WTC11 (cell line): ENCODE measurements around the gene LIMS2. TPM values are rescaled to one million over a fixed set of nuclear protein-coding genes. Genes with fewer than 3 reads are reported as not detected.

Source experiments
- ATAC-seq: fragments of 200-7000 bp; cut with Tn5 transposase; 2 replicates; pipeline ENCODE4 v1.10.0; 2021; ENCODE audit warnings: mild to moderate bottlenecking, moderate library complexity
- CTCF ChIA-PET: fragments of 300-600 bp; sonication (Branson Sonifier 250); formaldehyde crosslinking; loops from one replicate; lab custom pipeline; 2021; ENCODE audit warnings: antibody characterized with exemption; lab: Charles Lee
- POLR2A ChIA-PET: fragments of 350-600 bp; sonication (Branson Sonifier 250); formaldehyde crosslinking; loops from one replicate; lab custom pipeline; 2021; ENCODE audit warnings: antibody characterized with exemption; lab: Charles Lee
- DNase-seq: peaks from one replicate; pipeline ENCODE4 v3.0.0; 2021; ENCODE audit warnings: low spot score
- H3K27ac Mint-ChIP-seq: 2 replicates; pipeline ENCODE4 v1.8.0; 2021; ENCODE audit warnings: mixed read lengths
- H3K27me3 Mint-ChIP-seq: 2 replicates; pipeline ENCODE4 v1.8.0; 2021; ENCODE audit warnings: low read depth, mild to moderate bottlenecking, moderate library complexity, mixed read lengths
- H3K36me3 Mint-ChIP-seq: 2 replicates; pipeline ENCODE4 v1.8.0; 2021; ENCODE audit warnings: mixed read lengths
- H3K4me1 Mint-ChIP-seq: 2 replicates; pipeline ENCODE4 v1.8.0; 2022; ENCODE audit warnings: mixed read lengths
- H3K4me3 Mint-ChIP-seq: 2 replicates; pipeline ENCODE4 v1.8.0; 2021; ENCODE audit warnings: mild to moderate bottlenecking, moderate library complexity, mixed read lengths
- H3K9me3 Mint-ChIP-seq: 2 replicates; pipeline ENCODE4 v1.8.0; 2021; ENCODE audit warnings: mixed read lengths
- ATF1 ChIP-seq: sonication (generic); formaldehyde crosslinking; IDR thresholded peaks from 2 replicates; pipeline ENCODE4 v1.8.1; 2023; ENCODE audit warnings: mild to moderate bottlenecking, moderate library complexity, missing genetic modification reagents
- CREB1 ChIP-seq: sonication (generic); formaldehyde crosslinking; IDR thresholded peaks from 2 replicates; pipeline ENCODE4 v1.8.0; 2023; ENCODE audit warnings: mild to moderate bottlenecking, missing genetic modification reagents
- EMX1 ChIP-seq: fragments of 250-450 bp; sonication (Bioruptor Pico); IDR thresholded peaks from 2 replicates; pipeline ENCODE4 v1.8.0; 2021; ENCODE audit warnings: mild to moderate bottlenecking
- FOXP1 ChIP-seq: sonication (generic); formaldehyde crosslinking; IDR thresholded peaks from 2 replicates; pipeline ENCODE4 v1.8.0; 2022; ENCODE audit warnings: missing genetic modification reagents, mild to moderate bottlenecking, moderate library complexity, borderline replicate concordance
- GTF2I ChIP-seq: fragments of 250-450 bp; sonication (Bioruptor Pico); conservative IDR thresholded peaks from 2 replicates; pipeline ENCODE4 v1.4.0; 2021; ENCODE audit warnings: mild to moderate bottlenecking
- IRF2 ChIP-seq: sonication (generic); formaldehyde crosslinking; IDR thresholded peaks from 2 replicates; pipeline ENCODE4 v1.8.0; 2022; ENCODE audit warnings: low read depth, missing genetic modification reagents, borderline replicate concordance
- JAZF1 ChIP-seq: fragments of 250-450 bp; sonication (Bioruptor Pico); IDR thresholded peaks from 2 replicates; pipeline ENCODE4 v1.9.0; 2021; ENCODE audit warnings: moderate library complexity, mild to moderate bottlenecking, inconsistent platforms
- NFATC4 ChIP-seq: fragments of 250-450 bp; sonication (Bioruptor Pico); IDR thresholded peaks from 2 replicates; pipeline ENCODE4 v1.9.0; 2021; ENCODE audit warnings: mild to moderate bottlenecking
- NFYB ChIP-seq: sonication (generic); formaldehyde crosslinking; conservative IDR thresholded peaks from 2 replicates; pipeline ENCODE4 v1.8.0; 2022; ENCODE audit warnings: low read depth, missing genetic modification reagents
- NR1H2 ChIP-seq: sonication (generic); formaldehyde crosslinking; IDR thresholded peaks from 2 replicates; pipeline ENCODE4 v1.9.0; 2021; ENCODE audit warnings: mild to moderate bottlenecking, moderate library complexity, missing genetic modification reagents
- OVOL2 ChIP-seq: fragments of 250-450 bp; sonication (Bioruptor Pico); IDR thresholded peaks from 2 replicates; pipeline ENCODE4 v1.9.0; 2021; ENCODE audit warnings: mild to moderate bottlenecking, borderline replicate concordance
- PRRX2 ChIP-seq: fragments of 250-450 bp; sonication (Bioruptor Pico); IDR thresholded peaks from 2 replicates; pipeline ENCODE4 v1.8.0; 2021; ENCODE audit warnings: mild to moderate bottlenecking
- RORB ChIP-seq: fragments of 250-450 bp; sonication (Bioruptor Pico); IDR thresholded peaks from 2 replicates; pipeline ENCODE4 v1.9.0; 2021; ENCODE audit warnings: mild to moderate bottlenecking
- TEAD4 ChIP-seq: sonication (generic); formaldehyde crosslinking; IDR thresholded peaks from 2 replicates; pipeline ENCODE4 v1.8.0; 2022; ENCODE audit warnings: mild to moderate bottlenecking, missing genetic modification reagents
- TP53 ChIP-seq: sonication (generic); formaldehyde crosslinking; IDR thresholded peaks from 2 replicates; pipeline ENCODE4 v1.8.1; 2023; ENCODE audit warnings: mild to moderate bottlenecking, missing genetic modification reagents
- ZNF671 ChIP-seq: fragments of 250-450 bp; sonication (Bioruptor Pico); IDR thresholded peaks from 2 replicates; pipeline ENCODE4 v1.8.0; 2021; ENCODE audit warnings: mild to moderate bottlenecking
- total RNA-seq: library from RNA; stranded (reverse); gene quantifications from 3 replicates; pipeline ENCODE4 v1.2.3, GENCODE V29; 2021
- TF ChIP-seq, protein P1 (sequence below): sonication (generic); formaldehyde crosslinking; conservative IDR thresholded peaks from 2 replicates; pipeline ENCODE4 v1.8.1; 2022; ENCODE audit warnings: mild to moderate bottlenecking, missing genetic modification reagents
- TF ChIP-seq, protein P2 (sequence below): fragments of 250-450 bp; sonication (Bioruptor Pico); IDR thresholded peaks from 2 replicates; pipeline ENCODE4 v1.9.0; 2021; ENCODE audit warnings: mild to moderate bottlenecking
- TF ChIP-seq, protein P3 (sequence below): sonication (generic); formaldehyde crosslinking; IDR thresholded peaks from 2 replicates; pipeline ENCODE4 v1.8.1; 2022; ENCODE audit warnings: mild to moderate bottlenecking, moderate library complexity, missing genetic modification reagents
- TF ChIP-seq, protein P4 (sequence below): sonication (generic); formaldehyde crosslinking; IDR thresholded peaks from 2 replicates; pipeline ENCODE4 v1.8.0; 2022; ENCODE audit warnings: missing genetic modification reagents
- TF ChIP-seq, protein P5 (sequence below): sonication (generic); formaldehyde crosslinking; IDR thresholded peaks from 2 replicates; pipeline ENCODE4 v1.8.0; 2022; ENCODE audit warnings: mild to moderate bottlenecking, missing genetic modification reagents

The LIMS2 gene
- total RNA-seq, 1 experiment from 2014 or later: 2.4 TPM

DNA sequence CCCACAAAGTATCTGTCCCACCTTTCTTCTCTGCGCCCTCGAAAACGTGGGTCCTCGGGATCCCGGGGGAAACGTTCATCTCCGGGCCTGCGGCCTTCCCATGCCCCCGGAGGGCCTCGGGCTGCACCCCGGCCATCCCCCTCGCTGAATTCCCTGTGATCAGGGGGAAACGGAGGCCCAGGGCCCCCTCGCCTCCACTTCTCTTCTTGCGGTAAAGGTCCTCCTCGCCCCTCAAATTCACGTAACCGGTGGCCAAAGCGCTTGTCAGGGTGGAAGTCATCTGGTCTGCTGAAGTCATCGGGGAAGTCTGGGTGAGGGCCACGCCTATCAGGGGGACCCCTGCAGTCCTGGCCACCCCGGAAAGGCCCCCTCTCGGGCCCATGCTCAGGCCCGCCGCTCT is 38.2 kb upstream of the LIMS2 start:
- no peak for DNase-seq
- POLR2A ChIA-PET: no interaction called here
- CTCF ChIA-PET: interaction anchor here (1.1 kb wide), 1 partner anchor 122 kb away, joined by 3 read pairs; no protein-coding TSS in a partner anchor
- H3K27me3 Mint-ChIP-seq: no peaks in the 10 kb centered on the region
- TF ChIP-seq TP53 (CRISPR knock-in tag) (no peak), RORB (CRISPR knock-in tag) (no peak), EMX1 (no peak), ZNF671 (CRISPR knock-in tag) (no peak), TEAD4 (CRISPR knock-in tag) (no peak), NR1H2 (no peak), CREB1 (no peak), IRF2 (CRISPR knock-in tag) (no peak), NFYB (CRISPR knock-in tag) (no peak), FOXP1 (CRISPR knock-in tag) (no peak), JAZF1 (no peak), ATF1 (CRISPR knock-in tag) (no peak)
- TF ChIP-seq, protein P1, sequence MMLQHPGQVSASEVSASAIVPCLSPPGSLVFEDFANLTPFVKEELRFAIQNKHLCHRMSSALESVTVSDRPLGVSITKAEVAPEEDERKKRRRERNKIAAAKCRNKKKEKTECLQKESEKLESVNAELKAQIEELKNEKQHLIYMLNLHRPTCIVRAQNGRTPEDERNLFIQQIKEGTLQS (CRISPR knock-in tag): no peak
- TF ChIP-seq, protein P2, sequence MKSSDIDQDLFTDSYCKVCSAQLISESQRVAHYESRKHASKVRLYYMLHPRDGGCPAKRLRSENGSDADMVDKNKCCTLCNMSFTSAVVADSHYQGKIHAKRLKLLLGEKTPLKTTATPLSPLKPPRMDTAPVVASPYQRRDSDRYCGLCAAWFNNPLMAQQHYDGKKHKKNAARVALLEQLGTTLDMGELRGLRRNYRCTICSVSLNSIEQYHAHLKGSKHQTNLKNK (CRISPR knock-in tag): no peak
- TF ChIP-seq, all 79 proteins: peak for 0
- Mint-ChIP-seq H3K4me3 (no peak overlapping the region), H3K4me1 (peaks cover 4% of the 10 kb centered on the region), H3K36me3 (peaks cover 38% of the 10 kb centered on the region), H3K9me3 (no peaks in the 10 kb centered on the region), H3K27ac (no peak overlapping the region)
- ATAC-seq: no peak

DNA sequence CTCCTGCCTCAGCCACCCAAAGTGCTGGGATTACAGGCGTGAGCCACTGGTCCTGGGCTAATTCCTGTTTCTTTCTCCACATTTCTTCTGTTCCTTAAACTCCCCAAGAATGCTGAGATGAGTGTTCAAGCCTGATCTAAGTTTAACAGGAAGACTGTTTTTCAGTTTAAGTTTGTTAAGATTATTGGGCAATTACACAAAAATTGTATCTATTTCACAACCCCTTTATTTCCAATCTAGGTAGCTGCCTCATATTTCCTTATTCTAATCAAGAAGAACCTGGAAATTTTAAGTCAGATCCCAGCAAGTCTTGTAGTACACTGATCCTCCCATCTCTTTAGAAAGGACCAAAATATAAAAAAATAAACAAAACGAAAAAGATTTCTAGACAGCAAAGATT is 37.7 kb upstream of the LIMS2 start:
- no peak for ATAC-seq

More for the DNA sequence above, 37.7 kb upstream of the LIMS2 start:
- H3K36me3 Mint-ChIP-seq: peaks cover 37% of the 10 kb centered on the region
- H3K9me3 Mint-ChIP-seq: no peaks in the 10 kb centered on the region
- H3K4me3 Mint-ChIP-seq: no peak overlapping the region
- H3K27ac Mint-ChIP-seq: no peak overlapping the region
- POLR2A ChIA-PET: no interaction called here
- H3K27me3 Mint-ChIP-seq: no peaks in the 10 kb centered on the region
- CTCF ChIA-PET: no interaction called here
- no peak for TF ChIP-seq NFATC4 (CRISPR knock-in tag)
- TF ChIP-seq ZNF671 (CRISPR knock-in tag): no peak
- TF ChIP-seq, protein P3, sequence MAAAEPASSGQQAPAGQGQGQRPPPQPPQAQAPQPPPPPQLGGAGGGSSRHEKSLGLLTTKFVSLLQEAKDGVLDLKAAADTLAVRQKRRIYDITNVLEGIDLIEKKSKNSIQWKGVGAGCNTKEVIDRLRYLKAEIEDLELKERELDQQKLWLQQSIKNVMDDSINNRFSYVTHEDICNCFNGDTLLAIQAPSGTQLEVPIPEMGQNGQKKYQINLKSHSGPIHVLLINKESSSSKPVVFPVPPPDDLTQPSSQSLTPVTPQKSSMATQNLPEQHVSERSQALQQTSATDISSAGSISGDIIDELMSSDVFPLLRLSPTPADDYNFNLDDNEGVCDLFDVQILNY (CRISPR knock-in tag): no peak
- TF ChIP-seq GTF2I: no peak
- no peak for TF ChIP-seq PRRX2 (CRISPR knock-in tag)
- TF ChIP-seq, protein P4, sequence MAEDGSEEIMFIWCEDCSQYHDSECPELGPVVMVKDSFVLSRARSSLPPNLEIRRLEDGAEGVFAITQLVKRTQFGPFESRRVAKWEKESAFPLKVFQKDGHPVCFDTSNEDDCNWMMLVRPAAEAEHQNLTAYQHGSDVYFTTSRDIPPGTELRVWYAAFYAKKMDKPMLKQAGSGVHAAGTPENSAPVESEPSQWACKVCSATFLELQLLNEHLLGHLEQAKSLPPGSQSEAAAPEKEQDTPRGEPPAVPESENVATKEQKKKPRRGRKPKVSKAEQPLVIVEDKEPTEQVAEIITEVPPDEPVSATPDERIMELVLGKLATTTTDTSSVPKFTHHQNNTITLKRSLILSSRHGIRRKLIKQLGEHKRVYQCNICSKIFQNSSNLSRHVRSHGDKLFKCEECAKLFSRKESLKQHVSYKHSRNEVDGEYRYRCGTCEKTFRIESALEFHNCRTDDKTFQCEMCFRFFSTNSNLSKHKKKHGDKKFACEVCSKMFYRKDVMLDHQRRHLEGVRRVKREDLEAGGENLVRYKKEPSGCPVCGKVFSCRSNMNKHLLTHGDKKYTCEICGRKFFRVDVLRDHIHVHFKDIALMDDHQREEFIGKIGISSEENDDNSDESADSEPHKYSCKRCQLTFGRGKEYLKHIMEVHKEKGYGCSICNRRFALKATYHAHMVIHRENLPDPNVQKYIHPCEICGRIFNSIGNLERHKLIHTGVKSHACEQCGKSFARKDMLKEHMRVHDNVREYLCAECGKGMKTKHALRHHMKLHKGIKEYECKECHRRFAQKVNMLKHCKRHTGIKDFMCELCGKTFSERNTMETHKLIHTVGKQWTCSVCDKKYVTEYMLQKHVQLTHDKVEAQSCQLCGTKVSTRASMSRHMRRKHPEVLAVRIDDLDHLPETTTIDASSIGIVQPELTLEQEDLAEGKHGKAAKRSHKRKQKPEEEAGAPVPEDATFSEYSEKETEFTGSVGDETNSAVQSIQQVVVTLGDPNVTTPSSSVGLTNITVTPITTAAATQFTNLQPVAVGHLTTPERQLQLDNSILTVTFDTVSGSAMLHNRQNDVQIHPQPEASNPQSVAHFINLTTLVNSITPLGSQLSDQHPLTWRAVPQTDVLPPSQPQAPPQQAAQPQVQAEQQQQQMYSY (CRISPR knock-in tag): no peak
- TF ChIP-seq, protein P5, sequence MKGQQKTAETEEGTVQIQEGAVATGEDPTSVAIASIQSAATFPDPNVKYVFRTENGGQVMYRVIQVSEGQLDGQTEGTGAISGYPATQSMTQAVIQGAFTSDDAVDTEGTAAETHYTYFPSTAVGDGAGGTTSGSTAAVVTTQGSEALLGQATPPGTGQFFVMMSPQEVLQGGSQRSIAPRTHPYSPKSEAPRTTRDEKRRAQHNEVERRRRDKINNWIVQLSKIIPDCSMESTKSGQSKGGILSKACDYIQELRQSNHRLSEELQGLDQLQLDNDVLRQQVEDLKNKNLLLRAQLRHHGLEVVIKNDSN (CRISPR knock-in tag): no peak
- TF ChIP-seq OVOL2: no peak
- DNase-seq: no peak
- peaks cover 4% of the 10 kb centered on the region for H3K4me1 Mint-ChIP-seq
